HCEC 1CT (cell line): ENCODE data around the gene CHMP4A.

Experiments
- DNase-seq: peaks from one replicate; pipeline ENCODE4 v3.0.0-alpha.2; 2017

CHMP4A gene

DNA sequence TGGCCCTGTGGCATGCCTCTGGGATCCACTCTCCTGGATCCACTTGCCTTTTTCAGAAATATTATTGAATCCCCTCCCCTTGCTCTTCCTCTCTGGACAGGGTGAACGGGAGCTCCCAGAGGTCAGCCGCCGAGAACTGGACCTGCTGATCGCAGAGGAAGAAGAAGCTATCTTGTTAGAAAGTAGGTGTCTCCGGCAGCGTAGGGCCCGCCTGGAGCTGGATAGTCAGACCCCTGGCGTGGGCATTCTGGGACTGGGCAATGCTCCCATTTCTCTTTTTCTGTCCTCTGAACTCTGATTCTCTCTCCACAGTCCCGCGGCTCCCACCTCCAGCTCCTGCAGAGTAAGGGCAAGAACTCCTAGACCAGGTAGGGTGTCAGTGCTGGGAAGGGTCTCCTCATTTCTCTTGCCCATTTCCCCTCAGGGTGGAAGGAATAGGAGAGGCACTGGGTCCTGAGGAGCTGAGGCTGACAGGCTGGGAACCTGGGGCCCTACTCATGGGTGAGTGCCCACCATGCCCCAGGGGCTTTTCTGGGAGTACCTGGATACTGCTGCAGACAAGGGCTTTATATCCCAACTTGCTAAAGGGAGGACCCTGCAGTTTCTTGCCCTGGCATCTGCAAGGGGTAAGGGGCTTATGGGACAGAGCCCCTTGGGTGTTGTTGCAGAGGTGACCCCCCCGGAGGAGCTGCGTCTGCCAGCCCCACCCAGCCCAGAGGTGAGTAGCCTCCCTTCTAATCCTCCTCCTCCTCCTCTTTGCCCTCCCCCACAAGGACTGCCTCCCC is 36.1 kb downstream of the CHMP4A start:
- no peak for DNase-seq

DNA sequence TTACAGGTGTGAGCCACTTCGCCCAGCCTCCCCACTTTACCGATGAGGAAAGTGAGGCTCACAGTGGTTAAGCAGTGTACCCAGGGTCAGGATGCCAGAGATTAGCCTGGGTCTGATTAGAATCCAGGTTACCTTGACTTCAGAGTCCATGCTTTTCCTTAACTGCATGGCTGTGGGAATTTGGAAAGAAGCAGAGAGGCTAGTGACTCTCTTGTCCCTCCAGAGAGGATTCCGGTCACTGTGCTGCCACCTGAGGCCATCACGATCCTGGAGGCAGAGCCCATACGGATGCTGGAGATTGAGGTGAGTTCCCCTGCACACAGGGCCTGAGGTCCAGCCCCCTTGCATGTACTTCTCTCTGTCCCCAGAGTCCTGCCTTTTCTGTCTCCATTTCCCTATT is 36.7 kb downstream of the CHMP4A start:
- no peak for DNase-seq

- DNase-seq: no peak
Measured at GRCh38 chr14:24172871-24173281, 40.4 kb downstream of the CHMP4A start.

GRCh38 chr14:24172261-24172860 is 40.9 kb downstream of the CHMP4A start:
- no peak for DNase-seq

GRCh38 chr14:24171422-24172260 is 41.6 kb downstream of the CHMP4A start, which contains the start of gene REC8:
TSS of gene REC8 (plus strand) at chr14:24172080. CDS start at chr14:24172553, 473 bp downstream.
- DNase-seq: no peak

- DNase-seq: no peak
Measured at GRCh38 chr14:24167469-24168114, 45.7 kb downstream of the CHMP4A start.

DNA sequence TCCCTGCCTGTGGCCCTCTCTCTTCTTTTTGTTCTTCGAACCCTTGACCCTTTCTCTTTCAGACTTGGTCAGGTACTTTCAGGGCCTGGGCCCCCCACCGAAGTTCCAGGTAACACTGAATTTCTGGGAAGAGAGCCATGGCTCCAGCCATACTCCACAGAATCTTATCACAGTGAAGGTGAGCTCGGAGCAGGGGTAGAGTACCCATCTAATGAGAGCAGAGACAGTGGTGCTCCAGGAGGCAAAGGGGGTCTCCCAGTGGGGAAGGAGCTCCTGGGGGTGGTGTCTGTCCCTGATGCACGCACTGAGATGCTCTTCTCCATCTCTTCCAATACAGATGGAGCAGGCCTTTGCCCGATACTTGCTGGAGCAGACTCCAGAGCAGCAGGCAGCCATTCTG is 47.5 kb downstream of the CHMP4A start:
- DNase-seq: no peak

DNA sequence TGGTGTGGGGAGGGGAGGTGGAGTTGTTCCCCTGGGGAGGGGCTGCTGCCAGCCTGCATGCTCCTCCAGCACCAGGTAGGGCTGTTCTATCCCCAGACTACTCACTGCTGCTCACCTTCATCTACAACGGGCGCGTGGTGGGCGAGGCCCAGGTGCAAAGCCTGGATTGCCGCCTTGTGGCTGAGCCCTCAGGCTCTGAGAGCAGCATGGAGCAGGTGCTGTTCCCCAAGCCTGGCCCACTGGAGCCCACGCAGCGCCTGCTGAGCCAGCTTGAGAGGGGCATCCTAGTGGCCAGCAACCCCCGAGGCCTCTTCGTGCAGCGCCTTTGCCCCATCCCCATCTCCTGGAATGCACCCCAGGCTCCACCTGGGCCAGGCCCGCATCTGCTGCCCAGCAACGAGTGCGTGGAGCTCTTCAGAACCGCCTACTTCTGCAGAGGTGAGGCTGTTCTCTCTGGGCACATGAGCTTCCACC is 48.7 kb downstream of the CHMP4A start:
- DNase-seq: no peak

DNA sequence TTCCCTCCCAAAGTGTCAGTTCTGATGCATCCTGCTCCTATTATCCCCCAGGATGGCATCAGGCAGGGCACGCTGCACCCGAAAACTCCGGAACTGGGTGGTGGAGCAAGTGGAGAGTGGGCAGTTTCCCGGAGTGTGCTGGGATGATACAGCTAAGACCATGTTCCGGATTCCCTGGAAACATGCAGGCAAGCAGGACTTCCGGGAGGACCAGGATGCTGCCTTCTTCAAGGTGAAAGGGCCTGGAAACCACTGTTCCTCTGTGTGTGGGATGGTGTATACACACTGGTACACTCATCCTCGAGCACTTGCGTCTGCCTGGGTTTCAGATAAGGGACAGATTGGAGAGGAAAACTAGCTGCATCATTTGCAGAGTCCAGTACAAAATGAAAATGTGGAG is 51.2 kb downstream of the CHMP4A start:
- DNase-seq: no peak

- DNase-seq: peak; percentile 86
Measured at GRCh38 chr14:24160850-24161804, 52.2 kb downstream of the CHMP4A start, which contains the start of gene IRF9. TSS of gene IRF9 (plus strand) at chr14:24161265. CDS start at chr14:24162145, 880 bp downstream.

GRCh38 chr14:24160499-24160849 is 52.8 kb downstream of the CHMP4A start:
- no peak for DNase-seq

DNA sequence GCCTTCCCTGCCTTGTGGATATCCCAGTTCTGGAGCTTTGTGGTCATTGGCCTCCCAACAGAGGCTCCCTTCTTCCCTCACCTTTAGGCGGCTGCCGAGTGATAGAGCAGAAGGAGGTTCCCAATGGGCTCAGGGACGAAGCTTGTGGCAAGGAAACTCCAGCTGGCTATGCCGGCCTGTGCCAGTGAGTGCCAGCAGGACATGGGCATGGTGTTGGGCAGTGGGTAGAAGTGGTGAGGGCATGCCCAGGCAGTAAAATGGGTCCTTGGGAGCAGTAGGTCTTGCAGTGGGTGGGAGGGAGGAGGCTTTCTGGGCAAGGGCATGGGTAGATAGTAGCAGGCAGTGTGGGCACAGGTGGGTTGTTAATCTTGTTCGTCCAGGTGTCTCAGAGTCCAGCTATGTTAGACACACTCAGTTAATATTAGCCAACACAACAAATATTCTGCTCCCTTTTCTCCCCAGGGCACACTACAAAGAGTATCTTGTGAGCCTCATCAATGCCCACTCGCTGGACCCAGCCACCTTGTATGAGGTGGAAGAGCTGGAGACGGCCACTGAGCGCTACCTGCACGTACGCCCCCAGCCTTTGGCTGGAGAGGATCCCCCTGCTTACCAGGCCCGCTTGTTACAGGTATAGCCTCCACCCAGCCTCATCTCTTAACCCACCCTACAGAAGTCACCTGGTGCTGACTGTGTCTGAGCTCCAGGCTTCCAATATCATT is 53.4 kb downstream of the CHMP4A start:
- DNase-seq: no peak
